Coronary artery (tissue), 2 donors: Measurements from ENCODE around the gene SCAP.
"Not testable (repeated sequence)": the region's sequence is repeated elsewhere in the genome, so short reads cannot be mapped to it uniquely, and the experiment has no call there.

Experiments
- DNase-seq: peaks from one replicate; pipeline ENCODE4 v3.0.0-alpha.2; 2017; ENCODE audit warnings: low spot score
- H3K27ac ChIP-seq, 2 donors: fragments of 200-600 bp; sonication (generic); one replicate each; pipeline ENCODE4 v1.5.1; 2016 to 2019
- H3K4me3 ChIP-seq: fragments of 200-600 bp; sonication (generic); 2 replicates; pipeline ENCODE4 v1.5.1; 2016; ENCODE audit warnings: mild to moderate bottlenecking, moderate library complexity
- TF ChIP-seq, protein P1 (sequence below): fragments of 200-600 bp; sonication (generic); IDR thresholded peaks from one replicate; pipeline ENCODE4 v1.5.1; 2019; ENCODE audit warnings: antibody characterized with exemption

Gene SCAP

DNA sequence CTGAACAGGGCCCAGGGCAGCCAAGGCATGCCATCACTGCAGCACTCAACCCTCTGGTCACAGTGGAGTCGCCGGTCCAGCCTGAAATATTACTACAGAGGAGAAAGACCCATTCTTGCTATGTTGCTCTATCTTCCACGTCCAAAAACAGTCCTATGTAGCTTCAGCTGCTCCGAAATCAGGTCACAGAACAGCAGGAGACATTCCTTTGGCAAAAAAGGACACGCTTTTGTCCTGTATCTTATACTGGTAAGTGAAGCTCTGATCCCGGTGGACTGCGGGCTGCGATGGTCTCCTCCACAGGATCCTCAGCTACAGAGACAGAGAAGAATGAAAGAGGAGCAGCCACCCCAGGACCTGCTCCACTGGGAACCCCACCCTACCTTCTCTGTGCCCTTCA is 20.1 kb upstream of the SCAP start:
- TF ChIP-seq, protein P1, sequence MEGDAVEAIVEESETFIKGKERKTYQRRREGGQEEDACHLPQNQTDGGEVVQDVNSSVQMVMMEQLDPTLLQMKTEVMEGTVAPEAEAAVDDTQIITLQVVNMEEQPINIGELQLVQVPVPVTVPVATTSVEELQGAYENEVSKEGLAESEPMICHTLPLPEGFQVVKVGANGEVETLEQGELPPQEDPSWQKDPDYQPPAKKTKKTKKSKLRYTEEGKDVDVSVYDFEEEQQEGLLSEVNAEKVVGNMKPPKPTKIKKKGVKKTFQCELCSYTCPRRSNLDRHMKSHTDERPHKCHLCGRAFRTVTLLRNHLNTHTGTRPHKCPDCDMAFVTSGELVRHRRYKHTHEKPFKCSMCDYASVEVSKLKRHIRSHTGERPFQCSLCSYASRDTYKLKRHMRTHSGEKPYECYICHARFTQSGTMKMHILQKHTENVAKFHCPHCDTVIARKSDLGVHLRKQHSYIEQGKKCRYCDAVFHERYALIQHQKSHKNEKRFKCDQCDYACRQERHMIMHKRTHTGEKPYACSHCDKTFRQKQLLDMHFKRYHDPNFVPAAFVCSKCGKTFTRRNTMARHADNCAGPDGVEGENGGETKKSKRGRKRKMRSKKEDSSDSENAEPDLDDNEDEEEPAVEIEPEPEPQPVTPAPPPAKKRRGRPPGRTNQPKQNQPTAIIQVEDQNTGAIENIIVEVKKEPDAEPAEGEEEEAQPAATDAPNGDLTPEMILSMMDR, result no peak
- Histone ChIP-seq H3K27ac (no peak overlapping the region), H3K4me3 (no peak overlapping the region)
- no peak for DNase-seq

DNA sequence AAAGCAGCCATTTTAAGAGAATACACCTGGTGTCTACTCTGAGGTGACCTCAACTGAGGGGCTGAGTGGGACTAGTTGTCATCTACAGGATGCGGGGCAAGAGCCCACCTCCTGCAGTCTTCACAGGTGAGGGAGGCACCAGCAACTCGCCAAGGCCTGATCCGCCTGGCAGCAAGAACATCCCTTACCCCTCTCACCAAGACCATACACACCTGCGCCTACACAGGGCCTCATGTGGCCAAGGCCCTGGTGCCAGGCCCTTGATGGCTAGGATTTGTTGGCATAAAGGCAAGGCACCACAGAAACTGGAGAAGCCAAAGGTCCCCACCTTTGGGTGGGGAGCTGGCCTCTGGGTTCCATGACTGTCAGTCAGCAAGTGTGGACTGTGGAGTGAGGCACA is 19.4 kb upstream of the SCAP start:
- TF ChIP-seq, protein P1, result no peak
- DNase-seq, result no peak
- H3K4me3 ChIP-seq, result no peak overlapping the region
- H3K27ac ChIP-seq, result no peak overlapping the region

DNA sequence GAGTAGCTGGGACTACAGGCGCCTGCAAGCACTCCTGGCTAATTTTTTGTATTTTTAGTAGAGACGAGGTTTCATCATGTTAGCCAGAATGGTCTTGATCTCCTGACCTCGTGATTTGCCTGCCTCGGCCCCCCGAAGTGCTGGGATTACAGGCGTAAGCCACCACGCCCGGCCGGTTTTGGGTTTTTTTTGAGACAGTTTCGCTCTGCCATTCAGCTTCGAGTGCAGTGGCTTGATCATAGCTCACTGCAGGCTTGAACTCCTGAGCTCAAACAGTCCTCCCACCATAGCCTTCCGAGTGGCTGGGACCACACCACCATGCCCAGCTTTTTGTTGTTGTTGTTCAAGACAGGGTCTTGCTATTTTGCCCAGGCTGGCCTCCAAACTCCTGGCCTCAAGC is 16.0 kb upstream of the SCAP start:
- TF ChIP-seq, protein P1, result no peak
- no peak overlapping the region for H3K27ac ChIP-seq
- no peak overlapping the region for H3K4me3 ChIP-seq
- no peak for DNase-seq

DNA sequence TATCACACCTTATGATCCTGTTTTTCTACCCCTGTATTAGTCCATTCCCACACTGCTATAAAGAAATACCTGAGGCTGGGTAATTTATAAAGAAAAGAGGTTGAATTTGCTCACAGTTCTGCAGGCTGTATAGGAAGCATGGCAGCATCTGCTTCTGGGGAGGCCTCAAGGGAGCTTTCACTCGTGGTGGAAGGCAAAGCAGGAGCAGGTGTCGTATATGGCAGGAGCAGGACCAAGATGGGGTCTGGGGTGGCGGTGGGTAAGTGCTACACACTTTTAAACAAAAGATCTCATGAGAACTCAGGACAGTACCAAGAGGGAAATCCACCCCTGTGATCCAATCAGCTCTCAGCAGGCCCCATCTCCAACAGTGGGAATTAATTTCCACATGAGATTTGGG is 15.4 kb upstream of the SCAP start:
- H3K27ac ChIP-seq, result no peak overlapping the region
- no peak overlapping the region for H3K4me3 ChIP-seq
- no peak for DNase-seq
- TF ChIP-seq, protein P1, result no peak

DNA sequence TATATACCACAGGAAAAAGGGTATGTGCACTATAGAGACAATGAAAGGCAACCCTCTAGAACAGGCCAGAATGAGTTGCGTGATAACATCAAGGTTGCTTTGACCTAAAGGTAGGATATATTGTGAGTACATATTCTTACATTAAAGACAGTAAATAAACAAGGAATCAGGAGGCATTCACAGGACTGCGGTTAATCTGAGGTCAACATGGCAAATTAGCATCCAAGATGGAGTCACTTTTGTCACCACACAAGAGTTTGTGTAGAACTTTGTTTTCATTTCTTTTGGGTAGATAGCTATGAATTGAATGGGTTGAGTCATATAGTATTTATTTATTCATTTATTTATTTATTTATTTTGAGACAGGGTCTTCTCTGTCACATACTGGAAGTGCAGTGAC is 11.5 kb upstream of the SCAP start:
- no peak overlapping the region for H3K4me3 ChIP-seq
- DNase-seq, result no peak
- no peak overlapping the region for H3K27ac ChIP-seq
- TF ChIP-seq, protein P1, result no peak

DNA sequence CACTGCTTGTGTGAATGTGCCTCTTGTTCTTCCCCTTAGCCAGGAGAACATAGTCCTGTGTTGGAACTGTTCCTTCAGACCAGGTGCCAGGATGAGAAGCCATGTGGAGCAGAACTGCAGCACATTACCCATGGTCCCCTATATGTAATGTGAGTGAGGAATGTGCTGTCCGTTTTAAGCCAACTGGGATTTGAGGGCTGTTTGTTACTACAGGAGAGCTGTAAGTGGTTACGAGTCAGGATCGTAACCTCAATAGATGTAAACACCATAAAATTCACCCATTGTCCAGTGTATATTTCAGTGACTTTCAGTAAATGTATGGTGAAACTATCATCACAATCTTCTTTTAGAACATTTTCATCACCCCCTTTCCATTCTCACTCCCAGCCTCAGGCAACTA is 10.1 kb upstream of the SCAP start:
- H3K27ac ChIP-seq, result no peak overlapping the region
- TF ChIP-seq, protein P1, result no peak
- no peak overlapping the region for H3K4me3 ChIP-seq
- DNase-seq, result no peak

DNA sequence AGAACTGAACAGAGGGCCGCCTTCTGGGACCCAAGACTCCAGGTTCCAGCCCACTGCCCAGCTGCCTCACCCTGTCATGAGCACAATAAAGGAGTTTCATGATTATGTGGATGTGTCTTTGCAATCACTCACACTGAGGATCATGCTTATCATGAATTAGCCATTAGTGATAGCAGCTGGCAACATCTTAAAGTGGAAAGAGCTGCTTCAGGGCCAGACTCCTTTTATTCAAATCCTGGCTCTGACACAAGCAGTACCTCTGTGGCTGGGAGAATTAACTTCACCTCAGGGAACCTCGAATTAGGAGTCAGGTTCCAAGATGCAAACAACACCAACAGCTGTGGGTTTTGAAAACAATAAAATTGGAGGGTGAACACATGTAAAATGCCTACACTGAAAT is 6.6 kb upstream of the SCAP start:
- DNase-seq, result no peak
- Histone ChIP-seq H3K27ac (no peak overlapping the region), H3K4me3 (no peak overlapping the region)
- TF ChIP-seq, protein P1, result no peak

DNA sequence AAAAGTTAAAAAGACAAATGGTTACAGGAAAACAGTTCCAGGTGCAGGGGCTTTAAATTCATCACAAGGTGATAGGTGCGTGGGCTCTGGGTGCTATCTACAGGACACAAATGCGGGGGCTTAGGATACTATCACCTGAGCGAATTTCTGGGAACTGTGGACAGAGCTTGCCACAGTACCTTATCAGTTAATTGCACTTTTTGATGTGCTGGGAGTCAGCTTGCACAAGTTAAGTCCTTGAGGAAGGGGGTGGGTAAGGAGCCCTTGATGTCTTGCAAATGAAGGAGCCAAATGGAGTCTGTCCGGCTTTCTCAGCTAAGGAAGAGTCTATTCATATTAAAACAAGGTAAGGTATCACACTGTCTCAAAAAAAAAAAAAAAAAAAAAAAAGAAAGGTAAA is 6.0 kb upstream of the SCAP start:
- not testable (repeated sequence) for H3K4me3 ChIP-seq, DNase-seq, H3K27ac ChIP-seq

DNA sequence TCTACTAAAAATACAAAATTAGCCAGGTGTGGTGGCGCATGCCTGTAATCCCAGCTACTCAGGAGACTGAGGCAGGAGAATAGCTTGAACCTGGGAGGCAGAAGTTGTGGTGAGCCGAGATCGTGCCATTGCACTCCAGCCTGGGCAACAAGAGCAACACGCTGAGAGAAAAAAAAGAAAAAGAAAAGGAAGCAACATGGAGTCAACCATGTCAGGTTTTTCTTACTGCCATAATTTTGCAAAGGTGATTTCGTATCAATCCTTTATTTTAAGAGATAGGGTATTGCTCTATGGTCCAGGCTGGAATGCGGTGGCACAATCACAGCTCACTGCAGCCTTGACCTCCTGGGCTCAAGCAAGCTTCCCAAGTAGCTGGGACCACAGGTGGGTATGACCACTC is 4.5 kb upstream of the SCAP start:
- DNase-seq, H3K4me3 ChIP-seq, H3K27ac ChIP-seq: not testable (repeated sequence)
